KOPT-K1 (cell line): ENCODE measurements around the gene ADARB2.

Source experiments
- H3K27ac ChIP-seq: fragments of 200-600 bp; sonication (generic); 2 replicates; pipeline ENCODE4 v1.5.1; 2016; ENCODE audit warnings: antibody characterized with exemption, mild to moderate bottlenecking, low read depth, low read length; ENCODE audit not compliant: poor library complexity, severe bottlenecking
- H3K36me3 ChIP-seq: fragments of 200-600 bp; sonication (generic); 2 replicates; pipeline ENCODE4 v1.5.1; 2017; ENCODE audit warnings: antibody characterized with exemption, mild to moderate bottlenecking, low read length, moderate library complexity; ENCODE audit not compliant: insufficient read depth
- H3K9me3 ChIP-seq: fragments of 200-600 bp; sonication (generic); 2 replicates; pipeline ENCODE4 v1.5.1; 2017; ENCODE audit warnings: antibody characterized with exemption, low read length, mild to moderate bottlenecking; ENCODE audit not compliant: insufficient read depth, poor library complexity, severe bottlenecking

The ADARB2 gene

DNA sequence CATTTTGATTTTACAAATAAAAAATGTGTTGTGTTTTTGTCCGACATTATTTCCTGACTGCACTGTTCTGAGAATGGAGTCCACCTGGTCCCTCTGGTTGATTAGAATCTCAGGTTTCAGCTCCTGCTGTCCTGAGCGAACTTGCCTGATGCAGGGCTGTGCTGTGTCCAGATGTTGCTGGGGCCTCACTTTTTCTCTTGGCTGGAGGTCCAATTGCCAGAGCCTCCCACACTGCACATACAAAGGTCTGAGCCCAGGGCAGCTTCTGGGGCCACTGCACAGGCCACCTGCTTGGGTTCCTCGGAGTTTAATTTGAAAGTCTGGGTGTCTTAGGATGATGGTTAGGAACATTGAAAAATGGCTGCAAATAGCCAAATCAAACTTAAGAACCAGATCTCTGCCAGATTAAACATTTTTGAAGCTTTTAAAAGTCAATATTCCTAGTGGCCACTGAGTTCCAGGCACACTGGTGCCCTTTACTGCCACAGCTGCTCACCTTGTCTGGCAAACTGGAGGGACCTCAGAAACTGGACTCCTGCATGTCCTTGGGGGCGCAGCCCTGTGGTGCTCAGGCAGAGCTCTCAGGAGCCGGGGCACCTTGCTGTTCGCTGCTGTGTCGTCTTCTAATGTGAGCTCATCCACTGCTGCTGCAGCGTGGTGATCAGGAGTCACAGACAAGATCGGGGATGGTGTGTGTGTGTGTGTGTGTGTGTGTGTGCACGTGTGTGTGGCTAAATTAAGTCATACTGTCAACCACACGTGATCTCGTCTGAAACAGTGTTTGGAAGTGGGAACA, 606.1 kb downstream of the ADARB2 start:
- Histone ChIP-seq H3K27ac (no peak overlapping the region), H3K36me3 (peaks cover 55% of the 10 kb centered on the region), H3K9me3 (no peaks in the 10 kb centered on the region)

DNA sequence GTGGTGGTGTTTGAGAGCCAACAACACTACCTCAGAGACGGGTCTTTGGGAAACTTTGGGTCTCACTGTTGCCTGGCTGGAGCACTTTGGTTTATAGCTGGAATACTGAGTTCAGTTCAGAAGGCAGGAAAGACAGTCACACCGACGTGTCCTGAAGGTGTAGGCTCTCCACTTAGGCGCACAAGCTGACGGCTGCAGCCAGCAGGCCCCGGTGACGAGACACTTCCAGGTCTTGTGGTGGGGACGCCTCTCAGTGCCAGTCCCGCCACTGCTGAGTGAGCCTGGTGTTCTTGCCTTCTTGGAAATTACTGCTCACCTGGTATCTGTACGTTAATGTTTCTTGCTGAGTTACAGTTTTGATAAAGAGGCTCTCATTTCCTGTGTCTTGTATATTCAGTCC, 607.1 kb downstream of the ADARB2 start:
- H3K27ac ChIP-seq, result no peak overlapping the region
- peaks cover 62% of the 10 kb centered on the region for H3K36me3 ChIP-seq
- no peaks in the 10 kb centered on the region for H3K9me3 ChIP-seq

DNA sequence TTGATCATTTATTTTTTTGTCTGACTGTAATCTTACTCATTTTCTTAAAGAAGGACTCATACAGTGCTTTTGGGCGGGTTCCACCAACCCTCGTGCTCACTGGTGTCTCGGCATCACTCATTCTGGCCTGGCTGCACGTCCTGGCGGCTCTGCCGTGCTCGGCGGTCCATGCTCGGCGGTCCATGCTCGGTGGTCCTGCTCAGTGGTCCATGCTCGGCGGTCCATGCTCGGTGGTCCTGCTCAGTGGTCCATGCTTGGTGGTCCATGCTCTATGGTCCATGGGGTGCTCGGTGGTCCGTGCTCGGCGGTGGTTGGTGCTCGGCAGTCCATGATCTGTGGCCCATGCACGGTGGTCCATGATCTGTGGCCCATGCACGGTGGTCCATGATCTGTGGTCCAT, 608.7 kb downstream of the ADARB2 start:
- Histone ChIP-seq H3K9me3 (no peaks in the 10 kb centered on the region), H3K36me3 (peaks cover 78% of the 10 kb centered on the region), H3K27ac (no peak overlapping the region)

DNA sequence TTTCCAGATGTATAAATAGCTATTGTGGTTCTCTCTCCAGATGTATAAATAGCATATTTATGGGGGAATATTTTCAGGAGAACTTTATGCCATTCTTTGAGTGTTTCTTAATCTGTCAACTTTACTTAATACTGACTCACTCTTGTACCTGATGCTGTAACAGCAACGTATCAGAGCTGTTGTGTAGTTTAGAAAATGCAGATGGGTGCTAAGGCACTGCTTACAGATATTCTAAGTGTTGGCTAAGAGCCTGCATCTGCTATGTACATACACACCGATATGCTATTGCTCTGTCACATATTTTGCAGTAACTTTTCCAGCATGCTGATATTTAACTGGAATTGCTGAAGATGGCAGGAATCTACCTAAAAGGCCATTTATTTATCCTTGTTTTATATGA, 609.2 kb downstream of the ADARB2 start:
- no peaks in the 10 kb centered on the region for H3K9me3 ChIP-seq
- no peak overlapping the region for H3K27ac ChIP-seq
- H3K36me3 ChIP-seq, result peaks cover 83% of the 10 kb centered on the region

DNA sequence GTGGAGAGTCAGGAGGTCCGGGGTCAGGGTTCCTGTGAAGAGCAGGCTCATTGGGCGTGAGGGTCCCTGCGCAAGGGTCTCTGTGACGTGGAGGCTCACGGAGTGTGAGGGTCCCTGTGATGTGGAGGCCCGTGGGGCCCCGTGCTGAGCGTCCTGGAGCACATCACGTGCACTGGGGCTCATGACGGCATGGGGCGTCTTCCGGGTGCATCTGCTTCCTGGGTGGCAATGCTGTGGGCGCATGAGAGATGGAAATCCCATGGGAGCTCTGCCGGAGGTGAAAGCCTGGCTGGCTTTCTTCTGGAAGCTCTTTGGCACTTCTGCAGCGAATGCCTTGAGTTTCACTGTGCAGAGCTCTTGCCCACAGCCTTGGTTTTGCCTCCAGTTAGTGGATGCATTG, 609.7 kb downstream of the ADARB2 start:
- H3K36me3 ChIP-seq, result peaks cover 84% of the 10 kb centered on the region
- no peak overlapping the region for H3K27ac ChIP-seq
- H3K9me3 ChIP-seq, result no peaks in the 10 kb centered on the region
